ENCODE data around the gene C3orf20.

Gene C3orf20

DNA sequence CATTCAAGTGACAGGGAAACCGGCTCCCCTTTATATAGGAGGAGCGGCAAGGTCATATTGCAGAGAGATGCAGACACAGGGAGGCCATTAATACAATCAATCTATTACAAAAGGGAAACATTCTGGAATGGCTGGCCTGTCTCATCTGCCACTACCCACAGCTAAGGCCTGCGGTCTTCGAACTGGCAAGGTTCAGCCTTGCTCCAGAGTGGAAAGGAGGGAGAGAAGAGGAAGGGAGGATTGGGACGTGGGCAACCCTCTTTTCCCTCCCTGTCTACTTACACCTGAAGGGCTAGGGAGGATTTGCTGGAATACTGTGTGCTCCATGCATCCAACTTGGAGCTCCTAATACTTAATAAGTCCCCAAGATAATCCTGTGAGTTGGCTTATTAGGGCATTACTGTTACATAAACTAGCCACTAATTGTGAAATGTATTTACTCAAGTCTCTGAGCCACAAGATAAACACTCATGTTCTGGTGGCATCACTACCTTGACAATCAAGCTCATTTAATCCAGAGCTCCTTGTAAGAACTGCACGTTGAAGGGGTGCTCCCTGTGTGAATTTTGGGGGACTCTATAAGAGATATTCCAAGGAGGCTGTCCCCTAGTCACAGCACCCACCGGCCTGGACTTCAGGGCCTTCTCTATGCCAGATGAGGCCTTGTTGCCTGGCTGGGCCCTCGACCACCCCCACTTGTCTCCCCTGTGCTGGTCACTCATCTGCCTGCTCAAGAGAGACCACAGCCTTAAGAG, 43.1 kb upstream of the C3orf20 start:
- CTCF ChIA-PET, result interaction anchor here (0.7 to 1.9 kb wide), 7 partner anchors 15 to 473 kb away, joined by 3 to 7 read pairs (median 3); no protein-coding TSS in a partner anchor
- POLR2A ChIA-PET, result no interaction called here
- no peak overlapping the region for H3K4me3 ChIP-seq (ENCODE audit: low read depth, low read length)
- no peak for DNase-seq (ENCODE audit: low read depth, low spot score)
- TF ChIP-seq, protein P1, sequence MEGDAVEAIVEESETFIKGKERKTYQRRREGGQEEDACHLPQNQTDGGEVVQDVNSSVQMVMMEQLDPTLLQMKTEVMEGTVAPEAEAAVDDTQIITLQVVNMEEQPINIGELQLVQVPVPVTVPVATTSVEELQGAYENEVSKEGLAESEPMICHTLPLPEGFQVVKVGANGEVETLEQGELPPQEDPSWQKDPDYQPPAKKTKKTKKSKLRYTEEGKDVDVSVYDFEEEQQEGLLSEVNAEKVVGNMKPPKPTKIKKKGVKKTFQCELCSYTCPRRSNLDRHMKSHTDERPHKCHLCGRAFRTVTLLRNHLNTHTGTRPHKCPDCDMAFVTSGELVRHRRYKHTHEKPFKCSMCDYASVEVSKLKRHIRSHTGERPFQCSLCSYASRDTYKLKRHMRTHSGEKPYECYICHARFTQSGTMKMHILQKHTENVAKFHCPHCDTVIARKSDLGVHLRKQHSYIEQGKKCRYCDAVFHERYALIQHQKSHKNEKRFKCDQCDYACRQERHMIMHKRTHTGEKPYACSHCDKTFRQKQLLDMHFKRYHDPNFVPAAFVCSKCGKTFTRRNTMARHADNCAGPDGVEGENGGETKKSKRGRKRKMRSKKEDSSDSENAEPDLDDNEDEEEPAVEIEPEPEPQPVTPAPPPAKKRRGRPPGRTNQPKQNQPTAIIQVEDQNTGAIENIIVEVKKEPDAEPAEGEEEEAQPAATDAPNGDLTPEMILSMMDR (IDR thresholded peaks at IDR 0.05; ENCODE audit: insufficient read depth, low read length, missing control alignments), result no peak

DNA sequence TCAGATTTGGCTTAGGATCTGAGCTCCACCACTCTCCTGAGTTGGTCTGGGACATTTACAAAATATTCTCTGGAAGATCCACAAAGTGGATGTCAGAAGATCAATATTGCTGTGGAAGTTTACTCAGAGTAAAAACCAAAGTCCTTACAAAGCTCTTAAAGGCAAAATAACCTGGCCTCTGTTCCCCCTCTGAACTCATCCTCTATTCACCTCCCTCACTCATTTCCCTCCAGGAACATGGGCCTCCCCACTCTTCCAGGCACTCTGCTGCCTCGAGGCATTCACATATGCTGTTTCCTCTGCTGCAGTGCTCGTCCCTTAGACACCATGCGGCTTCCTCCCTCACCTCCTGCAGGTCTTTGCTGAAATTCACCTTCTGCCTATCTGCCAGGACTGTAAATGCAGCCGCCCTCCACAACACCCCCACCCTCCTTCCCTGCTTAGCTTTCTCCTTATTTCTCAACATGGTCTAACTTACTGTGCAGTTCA, 42.5 kb upstream of the C3orf20 start:
- TF ChIP-seq, protein P1 (IDR thresholded peaks at IDR 0.05; ENCODE audit: insufficient read depth, low read length, missing control alignments), result no peak
- H3K4me3 ChIP-seq (ENCODE audit: low read depth, low read length), result no peak overlapping the region
- ChIA-PET CTCF (interaction anchor here (0.7 to 1.9 kb wide), 7 partner anchors 15 to 429 kb away, joined by 3 to 7 read pairs (median 3); no protein-coding TSS in a partner anchor), POLR2A (no interaction called here)
- DNase-seq (ENCODE audit: low read depth, low spot score), result no peak

DNA sequence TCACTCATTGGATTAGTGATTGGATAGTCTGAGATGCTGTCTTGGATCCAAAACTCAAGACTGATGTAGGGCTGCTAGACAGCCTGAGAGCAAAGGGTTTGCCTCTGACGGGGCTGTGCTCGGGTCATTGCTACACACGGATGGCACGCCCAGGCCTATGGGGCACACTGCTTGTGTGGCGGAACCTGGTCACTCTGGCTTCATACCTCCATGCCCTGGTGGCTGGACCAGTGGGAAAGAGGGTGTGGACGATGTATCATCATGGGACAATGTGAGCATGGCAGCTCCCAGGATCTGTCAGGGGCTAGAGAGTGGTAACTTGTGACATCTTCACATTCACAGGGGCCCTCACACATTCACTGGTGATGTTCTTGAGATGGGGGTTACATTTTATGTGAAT, 41.5 kb upstream of the C3orf20 start:
- no peak overlapping the region for H3K4me3 ChIP-seq (ENCODE audit: low read depth, low read length)
- TF ChIP-seq, protein P1 (IDR thresholded peaks at IDR 0.05; ENCODE audit: insufficient read depth, low read length, missing control alignments), result no peak
- DNase-seq (ENCODE audit: low read depth, low spot score), result no peak
- ChIA-PET CTCF (interaction anchor here (1.4 kb wide), 1 partner anchor 125 kb away, joined by 5 read pairs; no protein-coding TSS in a partner anchor), POLR2A (no interaction called here)

DNA sequence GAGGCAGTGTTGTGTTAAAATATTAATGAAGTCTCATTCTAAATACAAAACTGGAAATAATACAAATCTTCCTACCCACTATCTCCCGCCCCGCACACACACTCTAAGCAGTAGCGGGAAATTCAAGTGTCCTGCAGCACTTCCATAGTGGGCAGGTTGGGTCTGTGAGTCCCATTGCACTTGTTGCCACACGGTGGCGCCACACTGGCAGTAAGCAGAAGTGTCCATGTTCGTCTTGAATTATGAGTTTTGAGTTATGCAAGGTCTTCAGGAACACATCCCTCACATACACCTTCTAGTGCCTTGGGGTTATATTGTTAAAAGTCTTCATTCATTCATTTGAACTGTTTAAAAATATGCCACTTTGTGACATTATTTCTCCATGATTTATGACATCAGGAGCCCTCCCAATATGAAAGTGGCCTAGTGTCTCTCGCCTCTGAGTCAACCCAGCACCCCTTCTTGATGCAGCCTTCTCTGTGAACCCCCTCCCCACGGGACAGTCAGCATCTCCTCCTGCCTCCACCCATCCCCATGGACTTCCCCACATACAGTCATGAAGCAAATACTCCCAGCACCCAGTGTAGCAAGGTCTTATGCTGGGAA, 41.0 kb upstream of the C3orf20 start:
- no peak for DNase-seq (ENCODE audit: low read depth, low spot score)
- ChIA-PET CTCF (no interaction called here), POLR2A (no interaction called here)
- TF ChIP-seq, protein P1 (IDR thresholded peaks at IDR 0.05; ENCODE audit: insufficient read depth, low read length, missing control alignments), result peak; percentile 67
- H3K4me3 ChIP-seq (ENCODE audit: low read depth, low read length), result no peak overlapping the region

DNA sequence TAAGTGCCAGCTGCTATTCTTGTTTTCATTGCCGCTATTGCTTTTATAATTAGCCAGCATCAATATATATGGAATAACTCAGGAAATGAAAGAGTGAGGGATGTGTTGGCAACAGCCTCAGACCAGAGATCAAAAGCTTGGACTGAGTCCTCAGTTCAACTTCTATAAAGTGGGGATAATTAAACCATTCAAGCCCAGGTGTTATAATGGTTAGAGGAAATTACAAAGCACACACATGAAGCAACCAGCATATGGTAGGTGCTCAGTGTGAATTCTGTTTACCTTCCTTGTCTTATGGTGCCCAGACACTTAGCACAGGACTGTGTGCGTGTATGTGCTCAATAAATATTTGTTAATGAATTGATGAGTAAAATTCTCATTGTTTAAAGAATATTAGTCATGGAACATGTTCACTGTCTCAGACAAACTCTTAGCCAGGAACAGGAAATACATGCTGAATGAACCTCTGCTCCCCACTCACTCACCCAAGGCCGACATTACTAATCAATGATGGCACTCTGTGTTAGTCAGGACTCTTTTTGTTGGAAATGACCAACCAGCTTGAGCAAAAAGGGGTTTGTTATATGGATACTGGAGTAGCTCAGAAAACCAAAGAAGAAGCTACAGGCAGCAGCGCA, 40.1 kb upstream of the C3orf20 start:
- CTCF ChIA-PET, result interaction anchor here (1.3 kb wide), 1 partner anchor 13 kb away, joined by 4 read pairs; no protein-coding TSS in a partner anchor
- TF ChIP-seq, protein P1 (IDR thresholded peaks at IDR 0.05; ENCODE audit: insufficient read depth, low read length, missing control alignments), result no peak

More for the DNA sequence above, 40.1 kb upstream of the C3orf20 start:
- no peak overlapping the region for H3K4me3 ChIP-seq (ENCODE audit: low read depth, low read length)
- POLR2A ChIA-PET, result no interaction called here
- no peak for DNase-seq (ENCODE audit: low read depth, low spot score)
